SK-N-SH (cell line): ENCODE measurements around the gene CACNA2D1. TPM values are rescaled to one million over a fixed set of nuclear protein-coding genes. Genes with fewer than 3 reads are reported as not detected.

Experiments used
- CHD2 ChIP-seq: fragments of 150-350 bp; IDR thresholded peaks from 2 replicates; pipeline ENCODE4 v1.6.1; 2018; ENCODE audit warnings: low read length; ENCODE audit not compliant: partially characterized antibody
- EP300 ChIP-seq, 2 experiments: IDR thresholded peaks; 2 replicates each; pipeline versions ENCODE4 v1.4.0 to v1.6.1; 2012; ENCODE audit warnings: borderline replicate concordance in 1 of 2, low read depth in 1 of 2, low read length in 1 of 2
- EZH2phosphoT487 ChIP-seq: fragments of 200-600 bp; sonication (generic); IDR thresholded peaks from 2 replicates; pipeline ENCODE4 v1.6.1; 2017; ENCODE audit warnings: low read depth, mixed run types, mild to moderate bottlenecking, antibody characterized with exemption, moderate library complexity, borderline replicate concordance
- FOXM1 ChIP-seq: IDR thresholded peaks from 2 replicates; pipeline ENCODE4 v1.4.0; 2012; ENCODE audit warnings: low read depth, mild to moderate bottlenecking
- GATA2 ChIP-seq: sonication (generic); formaldehyde crosslinking; IDR thresholded peaks from 2 replicates; pipeline ENCODE4 v1.5.0; 2020; ENCODE audit warnings: mild to moderate bottlenecking, missing genetic modification reagents
- JUND ChIP-seq: IDR thresholded peaks from 2 replicates; pipeline ENCODE4 v1.4.0; 2012
- MEF2A ChIP-seq: IDR thresholded peaks from 2 replicates; pipeline ENCODE4 v1.4.0; 2012; ENCODE audit warnings: low read depth, borderline replicate concordance
- MXI1 ChIP-seq: IDR thresholded peaks from 2 replicates; pipeline ENCODE4 v1.6.1; 2012; ENCODE audit warnings: mild to moderate bottlenecking, low read depth, low read length, improper control_type of control experiment
- NFIC ChIP-seq: IDR thresholded peaks from 2 replicates; pipeline ENCODE4 v1.4.0; 2012; ENCODE audit warnings: borderline replicate concordance
- PBX3 ChIP-seq: IDR thresholded peaks from 2 replicates; pipeline ENCODE4; 2012
- RAD21 ChIP-seq: IDR thresholded peaks from 2 replicates; pipeline ENCODE4 v1.6.1; 2012; ENCODE audit warnings: mild to moderate bottlenecking, low read length
- RCOR1 ChIP-seq: fragments of 150-350 bp; IDR thresholded peaks from 2 replicates; pipeline ENCODE4 v1.6.1; 2017; ENCODE audit warnings: antibody characterized with exemption, low read length
- RFX5 ChIP-seq: IDR thresholded peaks from 2 replicates; pipeline ENCODE4 v1.6.1; 2012; ENCODE audit warnings: mild to moderate bottlenecking, improper control_type of control experiment, low read length
- RXRA ChIP-seq: IDR thresholded peaks from 2 replicates; pipeline ENCODE4 v1.4.0; 2012; ENCODE audit warnings: low read depth, mild to moderate bottlenecking, borderline replicate concordance
- TAF1 ChIP-seq: IDR thresholded peaks from 2 replicates; pipeline ENCODE4 v1.6.1; 2012; ENCODE audit warnings: low read depth, mild to moderate bottlenecking, low read length, moderate library complexity, borderline replicate concordance
- TCF12 ChIP-seq: IDR thresholded peaks from 2 replicates; pipeline ENCODE4 v1.4.0; 2012
- ZBTB33 ChIP-seq: IDR thresholded peaks from 2 replicates; pipeline ENCODE4 v1.4.0; 2012; ENCODE audit warnings: low read depth, borderline replicate concordance
- polyA plus RNA-seq, 3 experiments: library from polyadenylated mRNA; depleted of rRNA; stranded (reverse); fragments of >200 nt; gene quantifications; 2 replicates each; pipeline ENCODE4 v1.2.3, GENCODE V29; 2012
- TF ChIP-seq, protein P1 (sequence below): IDR thresholded peaks from 2 replicates; pipeline ENCODE4 v1.4.0; 2012; ENCODE audit warnings: low read depth, borderline replicate concordance
- TF ChIP-seq, protein P2 (sequence below): fragments of 150-350 bp; IDR thresholded peaks from 2 replicates; pipeline ENCODE4 v1.6.1; 2017; ENCODE audit warnings: antibody characterized with exemption, low read length, low read depth, borderline replicate concordance

Gene CACNA2D1
- polyA plus RNA-seq, 1 of the 3 experiments (the other 2 are of a cell fraction), result 3.4 TPM

- TF ChIP-seq MEF2A, result no peak
- no peak for TF ChIP-seq RXRA
- TF ChIP-seq TCF12, result peak; percentile 35; the same call in 1 of the 2 replicates
- TF ChIP-seq NFIC, result no peak
- TF ChIP-seq ZBTB33, result no peak
- TF ChIP-seq EP300 (IDR thresholded peaks at IDR 0.05; ENCODE audit: borderline replicate concordance in 1 of 2, low read depth in 1 of 2, low read length in 1 of 2), result peak in 1 of 2 experiments; percentile 90; a peak in 1 of 4 replicates
- TF ChIP-seq CHD2, result peak; percentile 15
- TF ChIP-seq FOXM1, result no peak
- peak; percentile 56; the same call in 1 of the 2 replicates for TF ChIP-seq RCOR1
- no peak for TF ChIP-seq MXI1
- TF ChIP-seq RAD21, result no peak
- no peak for TF ChIP-seq TAF1
- TF ChIP-seq PBX3, result no peak; the same call in 1 of the 2 replicates
- TF ChIP-seq, protein P1, sequence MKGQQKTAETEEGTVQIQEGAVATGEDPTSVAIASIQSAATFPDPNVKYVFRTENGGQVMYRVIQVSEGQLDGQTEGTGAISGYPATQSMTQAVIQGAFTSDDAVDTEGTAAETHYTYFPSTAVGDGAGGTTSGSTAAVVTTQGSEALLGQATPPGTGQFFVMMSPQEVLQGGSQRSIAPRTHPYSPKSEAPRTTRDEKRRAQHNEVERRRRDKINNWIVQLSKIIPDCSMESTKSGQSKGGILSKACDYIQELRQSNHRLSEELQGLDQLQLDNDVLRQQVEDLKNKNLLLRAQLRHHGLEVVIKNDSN, result no peak
- no peak for TF ChIP-seq EZH2phosphoT487
- TF ChIP-seq RFX5, result no peak
- no peak for TF ChIP-seq JUND
- TF ChIP-seq GATA2 (CRISPR knock-in tag), result peak; percentile 88
- TF ChIP-seq, protein P2, sequence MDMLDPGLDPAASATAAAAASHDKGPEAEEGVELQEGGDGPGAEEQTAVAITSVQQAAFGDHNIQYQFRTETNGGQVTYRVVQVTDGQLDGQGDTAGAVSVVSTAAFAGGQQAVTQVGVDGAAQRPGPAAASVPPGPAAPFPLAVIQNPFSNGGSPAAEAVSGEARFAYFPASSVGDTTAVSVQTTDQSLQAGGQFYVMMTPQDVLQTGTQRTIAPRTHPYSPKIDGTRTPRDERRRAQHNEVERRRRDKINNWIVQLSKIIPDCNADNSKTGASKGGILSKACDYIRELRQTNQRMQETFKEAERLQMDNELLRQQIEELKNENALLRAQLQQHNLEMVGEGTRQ, result no peak
Observed at GRCh38 chr7:82266081-82266480, 177.5 kb downstream of the CACNA2D1 start (continued).
